H9 (cell line): ENCODE results near the gene ZNF341. TPM values are rescaled to one million over a fixed set of nuclear protein-coding genes. Genes with fewer than 3 reads are reported as not detected.

Experiments
- DNase-seq: peaks from one replicate; pipeline ENCODE4 v3.0.0-alpha.2; 2017
- H2AFZ ChIP-seq: one replicate; pipeline ENCODE4 v1.6.1; 2013; ENCODE audit warnings: mild to moderate bottlenecking, low read length, control low read depth, moderate library complexity
- H2AK5ac ChIP-seq: 2 replicates; pipeline ENCODE4 v1.6.1; 2013; ENCODE audit warnings: low read length, control low read depth, mixed read lengths; ENCODE audit not compliant: insufficient read length
- H2BK120ac ChIP-seq: one replicate; pipeline ENCODE4 v1.6.1; 2013; ENCODE audit warnings: low read depth, mild to moderate bottlenecking, low read length, control low read depth, inconsistent platforms; ENCODE audit not compliant: poor library complexity, severe bottlenecking
- H2BK12ac ChIP-seq: 2 replicates; pipeline ENCODE4 v1.6.1; 2013; ENCODE audit warnings: low read length, control low read depth, mixed read lengths, low read depth; ENCODE audit not compliant: insufficient read length
- H2BK15ac ChIP-seq: 2 replicates; pipeline ENCODE4 v1.6.1; 2013; ENCODE audit warnings: low read depth, low read length, control low read depth
- H2BK20ac ChIP-seq: one replicate; pipeline ENCODE4 v1.6.1; 2013; ENCODE audit warnings: low read depth, mild to moderate bottlenecking, low read length, control low read depth, inconsistent platforms; ENCODE audit not compliant: poor library complexity, severe bottlenecking
- H2BK5ac ChIP-seq: 2 replicates; pipeline ENCODE4 v1.6.1; 2013; ENCODE audit warnings: low read length, control low read depth, mixed read lengths; ENCODE audit not compliant: insufficient read length
- H3K14ac ChIP-seq: 2 replicates; pipeline ENCODE4 v1.6.1; 2013; ENCODE audit warnings: low read length, control low read depth; ENCODE audit not compliant: insufficient read depth
- H3K18ac ChIP-seq: 2 replicates; pipeline ENCODE4 v1.6.1; 2013; ENCODE audit warnings: low read depth, mild to moderate bottlenecking, mixed read lengths, low read length, control low read depth; ENCODE audit not compliant: insufficient read length
- H3K23ac ChIP-seq: 2 replicates; pipeline ENCODE4 v1.6.1; 2013; ENCODE audit warnings: low read length, control low read depth, mixed read lengths, low read depth; ENCODE audit not compliant: insufficient read length
- H3K23me2 ChIP-seq: 2 replicates; pipeline ENCODE4 v1.6.1; 2013; ENCODE audit warnings: low read depth, mild to moderate bottlenecking, mixed read lengths, low read length, control low read depth; ENCODE audit not compliant: insufficient read length, poor library complexity, severe bottlenecking
- H3K27ac ChIP-seq: 2 replicates; pipeline ENCODE4 v1.5.1; 2013; ENCODE audit warnings: low read length, control low read depth, mixed read lengths, low read depth; ENCODE audit not compliant: insufficient read length
- H3K27me3 ChIP-seq: 2 replicates; pipeline ENCODE4 v1.6.1; 2013; ENCODE audit warnings: low read length, control low read depth, inconsistent platforms; ENCODE audit not compliant: insufficient read depth
- H3K4ac ChIP-seq: 2 replicates; pipeline ENCODE4 v1.6.1; 2013; ENCODE audit warnings: low read depth, mild to moderate bottlenecking, control low read depth, inconsistent platforms, low read length, moderate library complexity
- H3K4me1 ChIP-seq: 2 replicates; pipeline ENCODE4 v1.6.1; 2013; ENCODE audit warnings: low read length, control low read depth, inconsistent platforms; ENCODE audit not compliant: insufficient read depth
- H3K4me2 ChIP-seq: 2 replicates; pipeline ENCODE4 v1.6.1; 2013; ENCODE audit warnings: low read length, control low read depth, mixed read lengths; ENCODE audit not compliant: insufficient read length, insufficient read depth
- H3K56ac ChIP-seq: 2 replicates; pipeline ENCODE4 v1.6.1; 2013; ENCODE audit warnings: low read depth, mild to moderate bottlenecking, mixed read lengths, low read length, control low read depth; ENCODE audit not compliant: insufficient read length
- H3K79me1 ChIP-seq: 2 replicates; pipeline ENCODE4 v1.6.1; 2013; ENCODE audit warnings: low read depth, mild to moderate bottlenecking, moderate library complexity, low read length, control low read depth, inconsistent platforms; ENCODE audit not compliant: insufficient read depth, poor library complexity, severe bottlenecking
- H3K79me2 ChIP-seq: 2 replicates; pipeline ENCODE4 v1.6.1; 2013; ENCODE audit warnings: low read length, control low read depth, inconsistent platforms; ENCODE audit not compliant: insufficient read depth
- H3K9ac ChIP-seq: 2 replicates; pipeline ENCODE4 v1.6.1; 2013; ENCODE audit warnings: low read length, control low read depth, mixed read lengths; ENCODE audit not compliant: insufficient read length; ENCODE audit errors: extremely low read depth
- H3K9me3 ChIP-seq: one replicate; pipeline ENCODE4 v1.6.1; 2013; ENCODE audit warnings: low read depth, low read length, inconsistent platforms; ENCODE audit not compliant: control insufficient read depth
- H3T11ph ChIP-seq: one replicate; pipeline ENCODE4 v1.6.1; 2013; ENCODE audit warnings: mild to moderate bottlenecking, low read length, control low read depth, inconsistent platforms
- H4K20me1 ChIP-seq: one replicate; pipeline ENCODE4 v1.6.1; 2013; ENCODE audit not compliant: control insufficient read depth, insufficient read length, insufficient read depth
- H4K5ac ChIP-seq: 2 replicates; pipeline ENCODE4 v1.6.1; 2013; ENCODE audit warnings: low read depth, mild to moderate bottlenecking, mixed read lengths, low read length, control low read depth; ENCODE audit not compliant: insufficient read length
- H4K8ac ChIP-seq: replicated peaks from 2 replicates; pipeline ENCODE4 v1.6.1; 2013; ENCODE audit warnings: low read length, control low read depth, mixed read lengths, low read depth; ENCODE audit not compliant: insufficient read length
- H4K91ac ChIP-seq: 2 replicates; pipeline ENCODE4 v1.6.1; 2013; ENCODE audit warnings: low read depth, mild to moderate bottlenecking, moderate library complexity, mixed read lengths, low read length, control low read depth; ENCODE audit not compliant: insufficient read length
- H3K27ac Mint-ChIP-seq, 3 experiments: 2 replicates in 2 of 3; 3 replicates in 1 of 3; pipeline ENCODE4 v1.8.0; 2020 to 2021; ENCODE audit warnings: mixed read lengths in 3 of 3, mild to moderate bottlenecking in 1 of 3, moderate library complexity in 1 of 3
- H3K27me3 Mint-ChIP-seq: 2 replicates; pipeline ENCODE4 v1.8.0; 2021; ENCODE audit warnings: low read depth, mild to moderate bottlenecking, moderate library complexity, mixed read lengths
- H3K36me3 Mint-ChIP-seq, 3 experiments: 2 replicates in 2 of 3; 3 replicates in 1 of 3; pipeline ENCODE4 v1.8.0; 2020 to 2021; ENCODE audit warnings: low read depth in 3 of 3, mixed read lengths in 3 of 3; ENCODE audit not compliant: insufficient read depth in 1 of 3
- H3K4me1 Mint-ChIP-seq, 2 experiments: 2 replicates each; pipeline ENCODE4 v1.8.0; 2020; ENCODE audit warnings: mixed read lengths in 2 of 2
- H3K4me3 Mint-ChIP-seq, 2 experiments: 2 replicates in 1 of 2; 3 replicates in 1 of 2; pipeline ENCODE4 v1.8.0; 2020 to 2021; ENCODE audit warnings: mild to moderate bottlenecking in 2 of 2, mixed read lengths in 2 of 2, moderate library complexity in 1 of 2
- H3K9me3 Mint-ChIP-seq, 2 experiments: 2 replicates in 1 of 2; 3 replicates in 1 of 2; pipeline ENCODE4 v1.8.0; 2020; ENCODE audit warnings: mild to moderate bottlenecking in 2 of 2, mixed read lengths in 2 of 2, moderate library complexity in 1 of 2
- CTCF ChIP-seq: fragments of 200-600 bp; sonication (generic); conservative IDR thresholded peaks from 3 replicates; pipeline ENCODE4 v1.8.0; 2021; ENCODE audit warnings: antibody characterized with exemption, mild to moderate bottlenecking
- WGBS: extraction: QIAGEN DNeasy Blood & Tissue Kit; methylation state at CpG from one replicate; pipeline ENCODE4 v1.1.7; 2013; ENCODE audit warnings: missing lambda C conversion rate, low lambda C conversion rate, mixed read lengths; ENCODE audit not compliant: insufficient read length; ENCODE audit errors: extremely low coverage; 5-methylcytosine and 5-hydroxymethylcytosine counted together
- total RNA-seq: library from RNA; stranded (reverse); gene quantifications from 2 replicates; pipeline ENCODE4 v1.2.1, GENCODE V29; 2021

ZNF341 gene
- total RNA-seq, 1 experiment from 2014 or later: 5.2 TPM

DNA sequence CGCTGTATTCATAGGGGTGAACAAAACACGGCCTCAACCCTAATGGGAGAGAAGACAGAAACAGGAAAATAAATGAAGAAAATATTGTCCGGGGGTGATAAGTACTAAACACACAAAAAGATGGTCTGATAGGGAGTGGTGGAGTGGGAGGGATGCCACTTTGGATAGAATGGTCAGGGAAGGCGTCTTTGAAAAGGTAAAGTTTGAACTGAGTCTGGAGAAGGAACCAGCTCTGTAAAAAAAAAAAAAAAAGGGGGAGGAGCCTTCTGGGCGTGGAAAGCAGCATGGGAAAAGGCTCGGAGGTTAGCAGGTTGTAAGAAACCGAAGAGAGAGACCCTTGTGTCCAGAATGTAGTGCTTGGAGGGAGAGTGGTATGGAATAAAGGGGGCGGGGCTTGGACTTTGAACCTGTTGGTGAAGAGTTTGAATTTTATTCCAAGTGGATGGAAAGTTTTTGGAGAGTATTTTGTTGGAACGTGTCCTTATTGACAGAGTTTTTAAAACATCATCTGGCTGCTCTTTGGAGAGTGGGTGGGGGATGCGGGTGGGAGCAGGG lies 81.2 kb downstream of the ZNF341 start:
- Histone ChIP-seq H3K27me3 (no peaks in the 10 kb centered on the region), H4K91ac (no peak overlapping the region), H3K27ac (no peak overlapping the region), H3K79me2 (peaks cover 10% of the 10 kb centered on the region; the same call in 1 of the 2 replicates), H2AFZ (no peak overlapping the region), H3K79me1 (peaks cover 6% of the 10 kb centered on the region), H2BK5ac (no peak overlapping the region), H3K4ac (no peak overlapping the region), H3K4me1 (no peaks in the 10 kb centered on the region), H4K8ac (no peak overlapping the region), H3T11ph (no peak overlapping the region), H2BK12ac (no peak overlapping the region), H3K14ac (no peak overlapping the region), H2AK5ac (no peak overlapping the region), H3K18ac (no peak overlapping the region), H3K4me2 (peak overlapping the region; percentile 73), H4K5ac (no peak overlapping the region), H3K9me3 (no peaks in the 10 kb centered on the region), H2BK120ac (no peak overlapping the region), H3K23me2 (peaks cover 13% of the 10 kb centered on the region), H2BK15ac (no peak overlapping the region), H3K23ac (no peak overlapping the region), H2BK20ac (no peak overlapping the region), H3K56ac (no peak overlapping the region), H4K20me1 (no peaks in the 10 kb centered on the region), H3K9ac (peak overlapping the region; percentile 15)
- TF ChIP-seq CTCF: no peak
- peak overlapping the region; percentile 93 to 100 for H3K4me3 Mint-ChIP-seq
- H3K27me3 Mint-ChIP-seq: no peaks in the 10 kb centered on the region
- H3K27ac Mint-ChIP-seq: peak overlapping the region in 2 of 3 experiments; percentile 18 to 44; a peak in 4 of 7 replicates
- no peak for DNase-seq
- no peaks in the 10 kb centered on the region; a peak in 1 of 5 replicates for H3K9me3 Mint-ChIP-seq
- WGBS: no CpG with 5 or more reads among the region's 10 CpGs
- no peaks in the 10 kb centered on the region; a peak in 2 of 7 replicates for H3K36me3 Mint-ChIP-seq
- peaks cover 19 to 27% of the 10 kb centered on the region in 2 experiments for H3K4me1 Mint-ChIP-seq
